IMR-90 (cell line): ENCODE results near the gene WDR43. TPM values are rescaled to one million over a fixed set of nuclear protein-coding genes. Genes with fewer than 3 reads are reported as not detected.

ENCODE experiments used
- microRNA-seq, 2 experiments: library from miRNA; stranded (forward) in 1 of 2; unstranded in 1 of 2; fragments of 10-50 nt in 1 of 2; fragments of <30 nt in 1 of 2; gene quantifications in 1 of 2; microRNA quantifications in 1 of 2; one replicate each; pipeline versions ENCODE3 to v1.1.0; 2013 to 2020; ENCODE audit not compliant: insufficient read depth in 1 of 2, insufficient read length in 1 of 2, unreplicated experiment in 1 of 2
- polyA plus RNA-seq, 3 experiments: library from polyadenylated mRNA; depleted of rRNA; stranded (reverse); fragments of >200 nt; gene quantifications; 2 replicates each; pipeline ENCODE4 v1.2.3, GENCODE V29; 2012; ENCODE audit warnings: low replicate concordance in 1 of 3
- small RNA-seq, 5 experiments: library from RNA; depleted of rRNA; stranded (forward); fragments of <200 nt; gene quantifications; one replicate each; pipeline ENCODE3, GENCODE V24; 2012
- total RNA-seq: library from RNA; depleted of rRNA; stranded (reverse); fragments of >200 nt; gene quantifications from 2 replicates; pipeline ENCODE4 v1.2.3, GENCODE V29; 2012; rRNA removed

The WDR43 gene
- total and polyA plus RNA-seq, 2 of the 4 experiments (the other 2 are of a cell fraction) = 40.3 to 300 TPM

Small RNAs within 50 kb of the gene (microRNA-seq; reads per million reads assigned to microRNA genes)
- gene RF00019 (ENCODE audit: insufficient read depth, insufficient read length) (not detected), gene SNORD53 (ENCODE audit: insufficient read depth, insufficient read length) (9.3 reads per million), gene SNORD53B (ENCODE audit: insufficient read depth, insufficient read length) (13.4 reads per million, percentile 33 among the genes with 10 or more reads in this experiment), gene SNORD92 (ENCODE audit: insufficient read depth, insufficient read length) (46.5 reads per million, percentile 73 among the genes with 10 or more reads in this experiment)

Small RNAs within 50 kb of the gene (small RNA-seq; reads per million reads assigned to genes)
- gene RF00019 (0 reads per million in 5 experiments), gene SNORD53 (0 to 15.7 (median 8.8) reads per million in 5 experiments), gene SNORD53B (5.6 to 41.6 (median 24.1) reads per million in 5 experiments), gene SNORD92 (1.8 to 114 (median 10.6) reads per million in 5 experiments)

Other genes starting within 250 kb of the WDR43 start
- 111 and 271 TPM in 2 replicates for gene PPP1CB, start 142.8 kb upstream of the WDR43 start, total RNA-seq
- 20.4 and 37.7 TPM in 2 replicates for gene PPP1CB, start 142.8 kb upstream of the WDR43 start, polyA plus RNA-seq (2012; rRNA removed)
- not detected in 2 replicates for gene SPDYA, start 83.8 kb upstream of the WDR43 start, total RNA-seq
- gene SPDYA, start 83.8 kb upstream of the WDR43 start, polyA plus RNA-seq (2012; rRNA removed) = not detected in 2 replicates
- 5.7 and 11.1 TPM in 2 replicates for gene TRMT61B, start 24.4 kb upstream of the WDR43 start, total RNA-seq
- 4.9 and 6.6 TPM in 2 replicates for gene TRMT61B, start 24.4 kb upstream of the WDR43 start, polyA plus RNA-seq (2012; rRNA removed)
- gene TOGARAM2, start 86.6 kb downstream of the WDR43 start, total RNA-seq = under 0.01 and 0.28 TPM in 2 replicates
- 0.32 and 0.38 TPM in 2 replicates for gene TOGARAM2, start 86.6 kb downstream of the WDR43 start, polyA plus RNA-seq (2012; rRNA removed)
- not detected in 2 replicates for gene PCARE, start 179.9 kb downstream of the WDR43 start, total RNA-seq
- not detected in 2 replicates for gene PCARE, start 179.9 kb downstream of the WDR43 start, polyA plus RNA-seq (2012; rRNA removed)
- 64.2 and 66.3 TPM in 2 replicates for gene CLIP4, start 220.7 kb downstream of the WDR43 start, total RNA-seq
- gene CLIP4, start 220.7 kb downstream of the WDR43 start, polyA plus RNA-seq (2012; rRNA removed) = 26.8 and 29.7 TPM in 2 replicates